GM12875 (cell line): Measurements from ENCODE around the gene RAB32.

Source experiments
- H3K4me3 ChIP-seq: one replicate; pipeline ENCODE4 v1.5.1; 2011; ENCODE audit warnings: low read depth, low read length, control low read depth
- TF ChIP-seq, protein P1 (sequence below): IDR thresholded peaks from 2 replicates; pipeline ENCODE4 v1.5.1; 2011; ENCODE audit warnings: low read depth, mild to moderate bottlenecking, control low read depth, inconsistent platforms, low read length, moderate library complexity, borderline replicate concordance; ENCODE audit not compliant: insufficient read depth

RAB32 gene

DNA sequence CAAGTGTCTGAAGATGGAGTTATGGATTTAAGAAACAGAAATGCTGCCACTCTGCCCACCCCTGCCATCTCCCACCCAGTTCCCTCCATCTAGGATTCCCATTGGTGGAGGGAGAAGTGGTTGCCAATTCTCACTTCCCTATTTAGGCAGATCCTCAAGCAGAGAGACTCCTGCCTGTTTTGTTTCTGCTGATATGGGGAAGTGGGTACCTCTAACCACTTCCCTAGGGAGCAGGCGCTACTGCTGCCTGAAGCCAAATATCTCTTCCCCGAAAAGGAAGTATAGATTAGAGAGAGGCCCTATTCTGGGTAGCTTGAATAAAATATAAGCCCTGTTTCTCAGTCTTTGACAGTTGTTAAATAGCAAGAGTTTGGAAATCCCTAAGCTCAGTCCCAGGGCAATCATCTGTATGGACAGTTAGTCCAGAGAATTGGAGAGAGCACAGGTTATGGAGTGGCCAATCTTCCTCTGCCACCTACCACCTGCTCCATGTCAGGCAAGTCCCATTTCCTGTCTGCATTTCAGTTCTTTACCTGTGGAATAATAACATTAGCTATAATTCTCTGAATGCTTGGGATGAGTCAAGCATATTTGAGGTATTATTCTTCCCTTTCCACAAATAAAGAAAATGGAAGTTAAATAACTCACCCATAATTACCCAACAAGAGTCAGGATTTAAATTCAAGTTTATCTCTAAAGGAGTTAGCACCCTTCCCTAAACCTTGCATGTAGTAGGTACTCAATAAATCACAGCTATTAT, 52.5 kb downstream of the RAB32 start:
- TF ChIP-seq, protein P1, sequence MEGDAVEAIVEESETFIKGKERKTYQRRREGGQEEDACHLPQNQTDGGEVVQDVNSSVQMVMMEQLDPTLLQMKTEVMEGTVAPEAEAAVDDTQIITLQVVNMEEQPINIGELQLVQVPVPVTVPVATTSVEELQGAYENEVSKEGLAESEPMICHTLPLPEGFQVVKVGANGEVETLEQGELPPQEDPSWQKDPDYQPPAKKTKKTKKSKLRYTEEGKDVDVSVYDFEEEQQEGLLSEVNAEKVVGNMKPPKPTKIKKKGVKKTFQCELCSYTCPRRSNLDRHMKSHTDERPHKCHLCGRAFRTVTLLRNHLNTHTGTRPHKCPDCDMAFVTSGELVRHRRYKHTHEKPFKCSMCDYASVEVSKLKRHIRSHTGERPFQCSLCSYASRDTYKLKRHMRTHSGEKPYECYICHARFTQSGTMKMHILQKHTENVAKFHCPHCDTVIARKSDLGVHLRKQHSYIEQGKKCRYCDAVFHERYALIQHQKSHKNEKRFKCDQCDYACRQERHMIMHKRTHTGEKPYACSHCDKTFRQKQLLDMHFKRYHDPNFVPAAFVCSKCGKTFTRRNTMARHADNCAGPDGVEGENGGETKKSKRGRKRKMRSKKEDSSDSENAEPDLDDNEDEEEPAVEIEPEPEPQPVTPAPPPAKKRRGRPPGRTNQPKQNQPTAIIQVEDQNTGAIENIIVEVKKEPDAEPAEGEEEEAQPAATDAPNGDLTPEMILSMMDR: no peak
- no peak overlapping the region for H3K4me3 ChIP-seq

DNA sequence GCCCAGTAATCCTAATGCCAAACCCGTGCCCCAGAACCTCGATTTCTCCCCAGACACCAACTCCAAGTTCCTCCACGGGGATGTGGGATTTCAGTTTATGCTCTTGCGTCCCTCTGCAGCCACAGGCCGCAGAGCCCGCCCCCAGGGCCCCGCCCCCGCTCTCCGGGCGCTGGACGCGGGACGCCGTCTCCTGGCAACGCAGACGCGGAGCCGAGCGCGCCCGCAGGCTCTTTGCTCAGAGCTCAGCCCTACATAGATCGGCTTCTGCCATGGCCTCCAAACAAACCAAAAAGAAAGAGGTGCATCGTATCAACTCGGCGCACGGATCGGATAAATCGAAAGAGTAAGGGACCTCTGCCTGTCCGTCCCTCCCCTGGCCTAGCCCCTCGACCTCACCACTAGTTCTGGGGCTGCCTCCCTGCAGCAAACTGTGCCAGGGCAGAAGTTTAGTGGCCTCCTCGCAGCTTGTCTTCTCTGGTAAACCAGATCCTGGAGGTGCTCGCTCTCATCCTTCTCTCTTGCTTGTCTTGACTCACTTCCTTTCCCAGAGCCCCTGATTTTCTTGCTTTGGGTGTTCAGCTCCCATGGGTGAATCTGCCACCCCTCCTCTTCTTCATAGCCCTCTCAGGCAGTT, 55.3 kb downstream of the RAB32 start, which contains the start of gene ADGB:
TSS of gene ADGB (plus strand) at position 201 of the 634 bp plus-strand sequence. CDS start at position 270, 69 bp downstream.
- H3K4me3 ChIP-seq: no peak within 1 kb of the TSS
- TF ChIP-seq, protein P1: no peak

- H3K4me3 ChIP-seq: no peak overlapping the region
- TF ChIP-seq, protein P1: no peak
Measured at GRCh38 chr6:146601352-146601751, 57.7 kb downstream of the RAB32 start.

DNA sequence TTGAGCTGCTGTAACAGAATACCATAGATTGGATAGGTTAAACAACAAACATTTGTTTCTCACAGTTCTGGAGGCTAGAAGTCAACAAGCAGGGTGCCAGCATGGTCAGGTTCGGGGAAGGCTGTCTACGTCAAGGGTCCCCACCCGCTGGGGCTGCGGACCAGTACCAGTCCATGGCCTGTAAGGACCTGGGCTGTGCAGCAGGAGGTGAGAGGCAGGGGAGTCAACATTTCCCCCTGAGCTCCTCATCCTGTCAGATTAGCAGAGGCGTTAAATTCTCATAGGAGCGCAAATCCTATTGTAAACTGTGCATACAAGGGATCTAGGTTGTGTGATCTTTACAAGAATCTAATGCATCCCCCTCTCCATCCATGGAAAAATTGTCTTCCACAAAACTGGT, 58.9 kb downstream of the RAB32 start:
- H3K4me3 ChIP-seq: no peak overlapping the region
- TF ChIP-seq, protein P1: no peak
